A673 (cell line): ENCODE data around the gene PDE6B. TPM values are rescaled to one million over a fixed set of nuclear protein-coding genes. Genes with fewer than 3 reads are reported as not detected.
"Not testable (repeated sequence)": the region's sequence is repeated elsewhere in the genome, so short reads cannot be mapped to it uniquely, and the experiment has no call there.

Experiments
- BruUV-seq: library from RNA; stranded (reverse); fragments of 400-500 nt; replicated peaks from 2 replicates; lab custom pipeline; 2021; lab: Mats Ljungman, UMichigan
- CTCF ChIA-PET: fragments of 300-600 bp; sonication (Branson Sonifier 250); formaldehyde crosslinking; loops from one replicate; lab custom pipeline; 2022; ENCODE audit warnings: antibody characterized with exemption; lab: Charles Lee
- POLR2A ChIA-PET: fragments of 300-600 bp; sonication (Branson Sonifier 250); formaldehyde crosslinking; loops from one replicate; lab custom pipeline; 2022; ENCODE audit warnings: antibody characterized with exemption; ENCODE audit not compliant: low non-redundant PET; lab: Charles Lee
- DNase-seq: peaks from one replicate; pipeline ENCODE4 v3.0.0-alpha.2; 2015; ENCODE audit warnings: low spot score
- H3K27ac ChIP-seq: fragments of 200-600 bp; sonication (generic); 2 replicates; pipeline ENCODE4 v1.5.1; 2016; ENCODE audit warnings: mixed run types, low read depth, mild to moderate bottlenecking, mixed read lengths, antibody characterized with exemption, low read length; ENCODE audit not compliant: poor library complexity, severe bottlenecking
- H3K27me3 ChIP-seq: fragments of 200-600 bp; sonication (generic); replicated peaks from 2 replicates; pipeline ENCODE4 v1.6.1; 2017; ENCODE audit warnings: mixed run types, low read depth, mild to moderate bottlenecking, mixed read lengths, antibody characterized with exemption, low read length; ENCODE audit not compliant: insufficient read depth, poor library complexity
- H3K36me3 ChIP-seq: fragments of 200-600 bp; sonication (generic); 2 replicates; pipeline ENCODE4 v1.6.1; 2016; ENCODE audit warnings: mixed run types, mild to moderate bottlenecking, mixed read lengths, antibody characterized with exemption, low read length; ENCODE audit not compliant: insufficient read depth, poor library complexity, severe bottlenecking
- H3K4me1 ChIP-seq: fragments of 200-600 bp; sonication (generic); 2 replicates; pipeline ENCODE4 v1.6.1; 2017; ENCODE audit warnings: mixed run types, mild to moderate bottlenecking, mixed read lengths, antibody characterized with exemption, low read length; ENCODE audit not compliant: insufficient read depth, poor library complexity, severe bottlenecking
- H3K4me3 ChIP-seq: fragments of 200-600 bp; sonication (generic); 2 replicates; pipeline ENCODE4 v1.5.1; 2016; ENCODE audit warnings: low read depth, mixed run types, mild to moderate bottlenecking, mixed read lengths, low read length; ENCODE audit not compliant: poor library complexity, severe bottlenecking
- H3K9me3 ChIP-seq: fragments of 200-600 bp; sonication (generic); 2 replicates; pipeline ENCODE4 v1.6.1; 2016; ENCODE audit warnings: mixed run types, low read depth, mild to moderate bottlenecking, mixed read lengths, antibody characterized with exemption, low read length; ENCODE audit not compliant: poor library complexity, severe bottlenecking
- CTCF ChIP-seq: fragments of 300-800, 200-600 bp; sonication (generic); conservative IDR thresholded peaks from 2 replicates; pipeline ENCODE4 v1.5.1; 2017; ENCODE audit warnings: low read depth, mild to moderate bottlenecking, antibody characterized with exemption, low read length, moderate library complexity, mixed read lengths
- EZH2 ChIP-seq: fragments of 200-600 bp; sonication (generic); IDR thresholded peaks from 2 replicates; pipeline ENCODE4 v1.6.1; 2017; ENCODE audit warnings: borderline replicate concordance, low read depth, mild to moderate bottlenecking, mixed read lengths, antibody characterized with exemption, low read length; ENCODE audit not compliant: poor library complexity, severe bottlenecking
- intact Hi-C: fragments of 100-400 bp; cut with micrococcal nuclease; formaldehyde crosslinking; loops from one replicate; pipeline ENCODE4 v1.10.0; 2022; ENCODE audit not compliant: unreplicated experiment
- total RNA-seq: library from RNA; stranded (reverse); gene quantifications from 2 replicates; pipeline ENCODE4 v1.2.3, GENCODE V29; 2021

PDE6B gene
- total RNA-seq, 1 experiment from 2014 or later = 10.4 TPM

GRCh38 chr4:692771-693554 is 67.6 kb downstream of the PDE6B start:
- H3K4me1 ChIP-seq = no peaks in the 10 kb centered on the region
- ChIA-PET POLR2A (no interaction called here), CTCF (no interaction called here)
- no peaks in the 10 kb centered on the region for H3K9me3 ChIP-seq
- H3K27ac ChIP-seq = no peak overlapping the region
- BruUV-seq = no TSS peak
- no peaks in the 10 kb centered on the region for H3K27me3 ChIP-seq
- TF ChIP-seq CTCF (no peak), EZH2 (no peak)
- H3K36me3 ChIP-seq = no peaks in the 10 kb centered on the region
- DNase-seq = no peak
- intact Hi-C loops = no loop called here
- H3K4me3 ChIP-seq = no peak overlapping the region

- H3K36me3 ChIP-seq, H3K27me3 ChIP-seq, H3K4me3 ChIP-seq, H3K9me3 ChIP-seq, H3K27ac ChIP-seq, POLR2A ChIA-PET, H3K4me1 ChIP-seq, BruUV-seq, DNase-seq, intact Hi-C loops: not testable (repeated sequence)
- CTCF ChIA-PET = interaction anchor here (0.8 kb wide), 1 partner anchor 11 kb away, joined by 3 read pairs; no protein-coding TSS in a partner anchor
Measured at GRCh38 chr4:694341-694940, 69.1 kb downstream of the PDE6B start.

GRCh38 chr4:699816-700580 is 74.6 kb downstream of the PDE6B start:
- Histone ChIP-seq H3K4me1 (peaks cover 8% of the 10 kb centered on the region), H3K27ac (peak overlapping the region; percentile 67), H3K36me3 (no peaks in the 10 kb centered on the region), H3K27me3 (no peaks in the 10 kb centered on the region), H3K4me3 (no peak overlapping the region), H3K9me3 (no peaks in the 10 kb centered on the region)
- no peak for DNase-seq
- CTCF ChIA-PET = interaction anchor here (1.2 kb wide), 1 partner anchor 16 kb away, joined by 3 read pairs; no protein-coding TSS in a partner anchor
- no TSS peak for BruUV-seq
- POLR2A ChIA-PET = interaction anchor here (0.7 kb wide), 1 partner anchor 182 kb away, joined by 4 read pairs; no protein-coding TSS in a partner anchor
- TF ChIP-seq CTCF (no peak), EZH2 (no peak)
- intact Hi-C loops = no loop called here
